Kidney epithelial cell (primary cell): ENCODE measurements around the gene COPS7A. TPM values are rescaled to one million over a fixed set of nuclear protein-coding genes. Genes with fewer than 3 reads are reported as not detected.
A peak's percentile ranks its signal among the peaks of the same experiment; 100 is the strongest.
"Not testable (repeated sequence)": the region's sequence is repeated elsewhere in the genome, so short reads cannot be mapped to it uniquely, and the experiment has no call there.

Source experiments
- DNase-seq: peaks from one replicate; pipeline ENCODE4 v3.0.0-alpha.2; 2010; ENCODE audit warnings: low read depth
- H3K27me3 ChIP-seq: 2 replicates; pipeline ENCODE4 v1.6.0; 2011; ENCODE audit warnings: low read length; ENCODE audit not compliant: control insufficient read depth, insufficient read depth
- H3K36me3 ChIP-seq: 2 replicates; pipeline ENCODE4 v1.5.1; 2011; ENCODE audit warnings: low read length; ENCODE audit not compliant: control insufficient read depth, insufficient read depth
- H3K4me3 ChIP-seq: 2 replicates; pipeline ENCODE4 v1.5.1; 2011; ENCODE audit warnings: low read depth, mild to moderate bottlenecking, control low read depth, low read length
- total RNA-seq: library from RNA; depleted of rRNA; stranded (reverse); fragments of >200 nt; gene quantifications from 2 replicates; pipeline ENCODE4 v1.2.3, GENCODE V29; 2015
- TF ChIP-seq, protein P1 (sequence below): IDR thresholded peaks from 2 replicates; pipeline ENCODE4 v1.5.1; 2011; ENCODE audit warnings: mild to moderate bottlenecking, moderate library complexity, low read length, control low read depth, inconsistent platforms; ENCODE audit not compliant: insufficient read depth, poor library complexity, severe bottlenecking

Gene COPS7A
- total RNA-seq, 1 donor from 2014 or later, result 69.1 TPM

DNA sequence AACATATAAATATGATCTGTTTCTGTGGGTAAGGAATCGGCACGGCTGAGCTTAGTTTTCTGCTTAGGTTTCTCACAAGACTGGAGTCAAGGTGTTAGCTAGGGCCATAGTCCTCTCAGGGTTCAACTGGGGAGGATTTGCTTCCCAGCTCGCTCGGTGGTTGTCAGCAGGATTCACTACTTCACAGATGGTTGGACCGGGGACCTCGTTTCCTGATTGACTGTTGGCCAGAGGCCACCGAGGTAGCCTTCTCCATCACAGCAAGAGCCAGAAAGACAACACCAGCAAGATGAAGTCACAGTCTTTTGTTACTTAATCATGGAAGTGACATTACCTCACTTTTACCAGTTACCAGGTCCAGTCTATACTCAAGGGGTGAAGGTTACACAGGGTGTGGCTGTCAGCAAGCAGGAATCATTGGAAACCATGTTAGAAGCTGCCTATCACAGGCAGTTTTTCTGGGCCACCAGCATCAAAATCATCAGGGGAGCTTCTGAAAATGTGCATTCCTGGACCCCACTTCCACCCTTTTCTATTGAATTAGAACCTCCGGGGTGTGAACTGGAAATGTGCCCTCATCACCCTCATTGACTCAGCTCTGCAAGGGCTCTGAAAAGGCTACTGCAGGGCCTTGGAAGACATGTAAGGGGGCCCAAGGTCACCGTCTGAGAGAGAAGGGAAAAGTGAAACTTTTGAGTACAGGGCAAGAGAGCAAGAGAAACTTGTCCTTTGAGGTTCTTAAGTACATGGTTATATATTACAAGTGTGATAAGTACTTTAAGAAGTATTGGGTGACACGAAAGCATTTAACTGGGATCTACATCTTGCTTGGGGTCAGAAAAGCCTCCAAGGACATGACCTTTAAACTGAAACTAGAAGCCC is 10.9 kb downstream of the COPS7A start:
- TF ChIP-seq, protein P1, sequence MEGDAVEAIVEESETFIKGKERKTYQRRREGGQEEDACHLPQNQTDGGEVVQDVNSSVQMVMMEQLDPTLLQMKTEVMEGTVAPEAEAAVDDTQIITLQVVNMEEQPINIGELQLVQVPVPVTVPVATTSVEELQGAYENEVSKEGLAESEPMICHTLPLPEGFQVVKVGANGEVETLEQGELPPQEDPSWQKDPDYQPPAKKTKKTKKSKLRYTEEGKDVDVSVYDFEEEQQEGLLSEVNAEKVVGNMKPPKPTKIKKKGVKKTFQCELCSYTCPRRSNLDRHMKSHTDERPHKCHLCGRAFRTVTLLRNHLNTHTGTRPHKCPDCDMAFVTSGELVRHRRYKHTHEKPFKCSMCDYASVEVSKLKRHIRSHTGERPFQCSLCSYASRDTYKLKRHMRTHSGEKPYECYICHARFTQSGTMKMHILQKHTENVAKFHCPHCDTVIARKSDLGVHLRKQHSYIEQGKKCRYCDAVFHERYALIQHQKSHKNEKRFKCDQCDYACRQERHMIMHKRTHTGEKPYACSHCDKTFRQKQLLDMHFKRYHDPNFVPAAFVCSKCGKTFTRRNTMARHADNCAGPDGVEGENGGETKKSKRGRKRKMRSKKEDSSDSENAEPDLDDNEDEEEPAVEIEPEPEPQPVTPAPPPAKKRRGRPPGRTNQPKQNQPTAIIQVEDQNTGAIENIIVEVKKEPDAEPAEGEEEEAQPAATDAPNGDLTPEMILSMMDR, result no peak
- no peaks in the 10 kb centered on the region for H3K27me3 ChIP-seq
- no peak for DNase-seq
- no peak overlapping the region for H3K4me3 ChIP-seq
- peaks cover 2% of the 10 kb centered on the region for H3K36me3 ChIP-seq

DNA sequence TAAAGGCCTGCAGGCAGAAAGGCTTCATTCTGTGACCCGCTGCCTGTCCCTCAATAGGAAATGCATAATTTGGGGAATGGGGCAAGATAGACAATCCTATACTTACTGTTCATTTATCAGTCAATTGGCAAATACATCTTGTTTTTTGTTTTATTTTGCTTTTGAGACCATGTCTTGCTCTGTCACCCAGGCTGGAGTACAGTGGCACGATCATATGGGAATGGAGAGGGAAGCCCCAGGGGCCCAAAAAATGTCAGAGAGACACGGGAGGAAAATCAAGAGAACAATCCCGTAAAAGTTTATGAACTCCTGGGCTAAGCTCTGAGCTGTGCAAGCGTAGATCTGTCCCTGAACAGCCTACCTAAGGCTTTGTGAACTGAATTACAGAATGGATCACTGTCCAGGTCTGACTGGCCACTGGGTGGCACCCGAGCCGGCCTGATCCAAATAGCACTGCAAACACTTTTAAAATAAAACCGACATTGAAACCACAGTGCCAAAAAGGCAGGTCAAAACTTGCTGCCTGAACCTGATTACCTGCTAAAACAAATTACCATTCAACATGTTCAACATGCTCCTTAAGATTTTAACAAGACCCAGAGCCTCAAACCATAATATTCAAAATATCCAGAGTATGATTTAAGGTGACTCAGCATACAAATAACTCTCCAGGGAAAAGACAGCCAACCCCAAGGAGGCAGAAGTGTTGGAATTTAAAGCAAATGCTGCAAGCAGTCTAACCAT is 11.8 kb downstream of the COPS7A start:
- H3K27me3 ChIP-seq, result no peaks in the 10 kb centered on the region
- TF ChIP-seq, protein P1, result peak; percentile 76
- H3K36me3 ChIP-seq, result no peaks in the 10 kb centered on the region
- no peak for DNase-seq
- no peak overlapping the region for H3K4me3 ChIP-seq

DNA sequence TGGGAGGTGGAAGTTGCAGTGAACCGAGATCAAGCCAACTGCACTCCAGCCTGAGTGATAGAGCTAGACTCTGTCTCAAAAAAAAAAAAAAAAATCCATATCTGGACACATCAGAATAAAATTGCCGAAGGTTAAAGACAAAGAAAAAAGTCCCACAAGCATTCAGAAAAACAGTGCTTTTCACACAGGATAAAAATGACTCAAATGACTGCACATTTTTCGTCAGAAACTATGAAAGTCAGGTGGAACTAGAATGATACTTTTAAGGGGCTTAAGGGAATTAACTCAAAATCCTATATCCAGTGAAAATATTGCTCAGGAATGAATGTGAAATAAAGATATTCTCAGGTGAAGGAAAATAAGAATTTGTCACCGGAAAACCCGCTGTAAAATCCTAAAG is 12.9 kb downstream of the COPS7A start:
- TF ChIP-seq, protein P1, result no peak
- Histone ChIP-seq H3K4me3 (no peak overlapping the region), H3K27me3 (no peaks in the 10 kb centered on the region), H3K36me3 (no peaks in the 10 kb centered on the region)
- no peak for DNase-seq

DNA sequence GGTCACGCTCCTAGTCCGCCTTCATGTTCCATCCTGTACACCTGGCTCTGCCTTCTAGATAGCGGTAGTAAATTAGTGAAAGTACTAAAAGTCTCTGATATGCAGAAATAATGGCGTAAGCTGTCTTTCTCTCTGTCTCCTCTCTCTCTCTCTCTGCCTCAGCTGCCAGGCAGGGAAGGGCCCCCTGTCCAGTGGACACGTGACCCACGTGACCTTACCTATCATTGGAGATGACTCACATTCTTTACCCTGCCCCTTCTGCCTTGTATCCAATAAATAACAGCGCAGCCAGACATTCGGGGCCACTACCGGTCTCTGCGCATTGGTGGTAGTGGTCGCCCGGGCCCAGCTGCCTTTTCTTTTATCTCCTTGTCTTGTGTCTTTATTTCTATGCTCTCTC is 18.2 kb downstream of the COPS7A start:
- not testable (repeated sequence) for DNase-seq, H3K27me3 ChIP-seq, H3K36me3 ChIP-seq, H3K4me3 ChIP-seq

DNA sequence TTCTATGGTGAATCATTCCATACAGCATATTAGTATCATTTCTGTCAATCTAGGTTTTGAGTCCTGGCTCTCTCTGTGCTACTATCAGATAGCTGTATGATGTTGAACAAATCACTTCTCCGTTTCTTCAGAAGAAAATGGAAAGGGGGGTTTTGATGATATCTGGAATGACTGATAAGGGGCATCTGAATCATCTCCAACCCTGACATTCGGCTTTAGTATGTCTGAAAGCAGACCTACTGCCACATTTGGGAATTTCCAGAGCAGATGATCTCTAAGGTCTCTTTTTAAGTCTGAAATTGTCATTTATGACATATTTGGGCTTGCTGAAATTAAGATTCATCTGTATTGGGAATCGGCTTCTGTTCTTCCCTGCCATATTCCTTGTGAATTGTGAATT is 19.0 kb downstream of the COPS7A start:
- no peak overlapping the region for H3K4me3 ChIP-seq
- TF ChIP-seq, protein P1, result no peak
- H3K27me3 ChIP-seq, result no peaks in the 10 kb centered on the region
- DNase-seq, result no peak
- no peaks in the 10 kb centered on the region for H3K36me3 ChIP-seq

DNA sequence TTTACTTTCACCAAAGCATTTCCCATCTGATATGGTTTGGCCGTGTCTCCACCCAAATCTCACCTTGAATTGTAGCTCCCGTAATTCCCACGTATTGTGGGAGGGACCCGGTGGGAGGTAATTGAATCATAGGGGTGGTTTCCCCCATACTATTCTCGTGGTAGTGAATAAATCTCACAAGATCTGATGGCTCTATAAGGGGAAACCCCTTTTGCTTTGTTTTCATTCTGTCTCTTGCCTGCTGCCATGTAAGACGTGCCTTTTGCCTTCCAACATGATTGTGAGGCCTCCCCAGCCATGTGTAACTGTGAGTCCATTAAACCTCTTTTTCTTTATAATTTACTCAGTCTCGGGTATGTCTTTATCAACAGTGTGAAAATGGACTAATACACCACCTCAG is 19.5 kb downstream of the COPS7A start:
- H3K4me3 ChIP-seq, result not testable (repeated sequence)

More for the DNA sequence above, 19.5 kb downstream of the COPS7A start:
- DNase-seq, H3K27me3 ChIP-seq, H3K36me3 ChIP-seq: not testable (repeated sequence)
